Cardiac muscle cell (in vitro differentiated cells and primary cell): ENCODE measurements around the gene SMAD3. TPM values are rescaled to one million over a fixed set of nuclear protein-coding genes. Genes with fewer than 3 reads are reported as not detected.
A peak's percentile ranks its signal among the peaks of the same experiment; 100 is the strongest.

Experiments used
- DNase-seq, 2 donors: peaks; one replicate each; pipeline versions ENCODE4 v3.0.0 to v3.0.0-alpha.2; 2010 to 2017; ENCODE audit warnings: low read depth in 1 of 2, low spot score in 1 of 2
- H3K27ac ChIP-seq: fragments of 200-600 bp; sonication (generic); 2 replicates; pipeline ENCODE4 v1.5.1; 2016
- H3K27me3 ChIP-seq: fragments of 200-600 bp; sonication (generic); 2 replicates; pipeline ENCODE4 v1.6.0; 2016; ENCODE audit warnings: control low read depth
- H3K36me3 ChIP-seq: fragments of 200-600 bp; sonication (generic); 2 replicates; pipeline ENCODE4 v1.5.1; 2016; ENCODE audit warnings: control low read depth
- H3K4me1 ChIP-seq: fragments of 200-600 bp; sonication (generic); 2 replicates; pipeline ENCODE4 v1.8.1; 2017; ENCODE audit warnings: low read depth, mild to moderate bottlenecking, mixed run types
- H3K4me3 ChIP-seq: fragments of 200-600 bp; sonication (generic); 2 replicates; pipeline ENCODE4 v1.5.1; 2016; ENCODE audit warnings: mild to moderate bottlenecking
- H3K9me3 ChIP-seq: fragments of 200-600 bp; sonication (generic); 2 replicates; pipeline ENCODE4 v1.5.1; 2017; ENCODE audit warnings: low read depth, mild to moderate bottlenecking, control low read depth
- CTCF ChIP-seq: IDR thresholded peaks from 2 replicates; pipeline ENCODE4 v1.5.1; 2012; ENCODE audit warnings: low read depth, mild to moderate bottlenecking, low read length
- polyA plus RNA-seq: library from polyadenylated mRNA; unstranded; fragments of >200 nt; fragmentation: Nextera tagmentation; extraction: Ambion mirVana; gene quantifications from 2 replicates; pipeline ENCODE4 v1.2.1, GENCODE V29; 2016
- total RNA-seq: library from RNA; depleted of rRNA; stranded (reverse); fragments of >200 nt; gene quantifications from 2 replicates; pipeline ENCODE4 v1.2.3, GENCODE V29; 2016

Gene SMAD3
- total and polyA plus RNA-seq, 2 experiments from 2014 or later, result 16.3 to 29.2 TPM

- H3K27ac ChIP-seq, result peak overlapping the region; percentile 81
- H3K4me1 ChIP-seq, result peaks cover 79% of the 10 kb centered on the region
- H3K4me3 ChIP-seq, result no peak overlapping the region
- H3K27me3 ChIP-seq, result no peaks in the 10 kb centered on the region
- peak in 1 of 2 donors; percentile 42 for DNase-seq
- H3K9me3 ChIP-seq, result no peaks in the 10 kb centered on the region
- no peaks in the 10 kb centered on the region for H3K36me3 ChIP-seq
- no peak for TF ChIP-seq CTCF
Measured at GRCh38 chr15:67135494-67135893, 70.1 kb downstream of the SMAD3 start.

- H3K4me3 ChIP-seq, result no peak overlapping the region
- no peak for DNase-seq
- no peaks in the 10 kb centered on the region for H3K36me3 ChIP-seq
- peaks cover 90% of the 10 kb centered on the region for H3K4me1 ChIP-seq
- no peak overlapping the region for H3K27ac ChIP-seq
- H3K27me3 ChIP-seq, result no peaks in the 10 kb centered on the region
- TF ChIP-seq CTCF, result no peak
- no peaks in the 10 kb centered on the region for H3K9me3 ChIP-seq
Measured at GRCh38 chr15:67136802-67137201, 71.4 kb downstream of the SMAD3 start.

- no peak overlapping the region for H3K27ac ChIP-seq
- H3K4me1 ChIP-seq, result peaks cover 91% of the 10 kb centered on the region
- no peak for DNase-seq
- H3K9me3 ChIP-seq, result no peaks in the 10 kb centered on the region
- no peak for TF ChIP-seq CTCF
- H3K4me3 ChIP-seq, result no peak overlapping the region
- no peaks in the 10 kb centered on the region for H3K27me3 ChIP-seq
- no peaks in the 10 kb centered on the region for H3K36me3 ChIP-seq
Measured at GRCh38 chr15:67137319-67137718, 71.9 kb downstream of the SMAD3 start.

GRCh38 chr15:67137951-67138848, 72.8 kb downstream of the SMAD3 start:
- TF ChIP-seq CTCF, result no peak
- Histone ChIP-seq H3K27me3 (no peaks in the 10 kb centered on the region), H3K27ac (no peak overlapping the region), H3K36me3 (no peaks in the 10 kb centered on the region), H3K4me3 (no peak overlapping the region), H3K9me3 (no peaks in the 10 kb centered on the region), H3K4me1 (peaks cover 91% of the 10 kb centered on the region)
- DNase-seq, result no peak

- H3K4me1 ChIP-seq, result peaks cover 90% of the 10 kb centered on the region
- H3K4me3 ChIP-seq, result no peak overlapping the region
Measured at GRCh38 chr15:67138891-67139855, 73.8 kb downstream of the SMAD3 start.

More at GRCh38 chr15:67138891-67139855, 73.8 kb downstream of the SMAD3 start:
- DNase-seq, result peak in 1 of 2 donors; percentile 36
- no peaks in the 10 kb centered on the region for H3K27me3 ChIP-seq
- no peaks in the 10 kb centered on the region for H3K9me3 ChIP-seq
- TF ChIP-seq CTCF, result no peak
- H3K36me3 ChIP-seq, result no peaks in the 10 kb centered on the region
- no peak overlapping the region for H3K27ac ChIP-seq
